Smooth muscle cell (in vitro differentiated cells): ENCODE measurements around the gene CLPX. TPM values are rescaled to one million over a fixed set of nuclear protein-coding genes. Genes with fewer than 3 reads are reported as not detected.

ENCODE experiments used
- DNase-seq: peaks from one replicate; lab custom pipeline; 2025; ENCODE audit not compliant: unreplicated experiment; lab: John Stamatoyannopoulos, UW
- H2AFZ ChIP-seq: fragments of 200-600 bp; sonication (generic); 2 replicates; pipeline ENCODE4 v1.6.0; 2016; ENCODE audit warnings: antibody characterized with exemption, low read depth, mild to moderate bottlenecking
- H3F3A ChIP-seq: fragments of 200-600 bp; sonication (generic); 2 replicates; pipeline ENCODE4 v1.6.0; 2017; ENCODE audit warnings: antibody characterized with exemption, low read depth
- H3K27ac ChIP-seq: fragments of 200-600 bp; sonication (generic); 2 replicates; pipeline ENCODE4 v1.5.1; 2016; ENCODE audit warnings: low read depth, mild to moderate bottlenecking
- H3K27me3 ChIP-seq: fragments of 200-600 bp; sonication (generic); 2 replicates; pipeline ENCODE4 v1.6.1; 2016; ENCODE audit warnings: low read depth, mild to moderate bottlenecking
- H3K36me3 ChIP-seq: fragments of 200-600 bp; sonication (generic); 2 replicates; pipeline ENCODE4 v1.5.1; 2016; ENCODE audit warnings: low read depth
- H3K4me1 ChIP-seq: fragments of 200-600 bp; sonication (generic); 2 replicates; pipeline ENCODE4 v1.5.1; 2016; ENCODE audit warnings: low read depth
- H3K4me2 ChIP-seq: fragments of 200-600 bp; sonication (generic); 2 replicates; pipeline ENCODE4 v1.6.0; 2016; ENCODE audit warnings: mild to moderate bottlenecking
- H3K4me3 ChIP-seq: fragments of 200-600 bp; sonication (generic); 2 replicates; pipeline ENCODE4 v1.5.1; 2016; ENCODE audit warnings: mild to moderate bottlenecking
- H3K79me2 ChIP-seq: fragments of 200-600 bp; sonication (generic); 2 replicates; pipeline ENCODE4 v1.6.0; 2016; ENCODE audit warnings: low read depth, mild to moderate bottlenecking
- H3K9ac ChIP-seq: fragments of 200-600 bp; sonication (generic); 2 replicates; pipeline ENCODE4 v1.6.0; 2016; ENCODE audit warnings: low read depth
- H3K9me3 ChIP-seq: fragments of 200-600 bp; sonication (generic); replicated peaks from 2 replicates; pipeline ENCODE4 v1.5.1; 2016; ENCODE audit warnings: low read depth
- H4K20me1 ChIP-seq: fragments of 200-600 bp; sonication (generic); 2 replicates; pipeline ENCODE4 v1.6.0; 2016; ENCODE audit warnings: low read depth
- WGBS: methylation state at CpG from one replicate; pipeline ENCODE4 v1.1.7; 2016; ENCODE audit warnings: low lambda C conversion rate; 5-methylcytosine and 5-hydroxymethylcytosine counted together
- polyA plus RNA-seq: library from polyadenylated mRNA; unstranded; fragments of >200 nt; fragmentation: Nextera tagmentation; extraction: Ambion mirVana; gene quantifications from 2 replicates; pipeline ENCODE4 v1.2.1, GENCODE V29; 2016
- total RNA-seq: library from RNA; depleted of rRNA; stranded (reverse); fragments of >200 nt; gene quantifications from 2 replicates; pipeline ENCODE4 v1.2.3, GENCODE V29; 2014
- TF ChIP-seq, protein P1 (sequence below): fragments of 200-600 bp; sonication (generic); IDR thresholded peaks from 2 replicates; pipeline ENCODE4 v1.5.1; 2017; ENCODE audit warnings: borderline replicate concordance, mild to moderate bottlenecking, antibody characterized with exemption; ENCODE audit not compliant: insufficient read depth, poor library complexity, severe bottlenecking

The CLPX gene
- total and polyA plus RNA-seq, 2 experiments from 2014 or later, result 21.8 to 34.8 TPM

DNA sequence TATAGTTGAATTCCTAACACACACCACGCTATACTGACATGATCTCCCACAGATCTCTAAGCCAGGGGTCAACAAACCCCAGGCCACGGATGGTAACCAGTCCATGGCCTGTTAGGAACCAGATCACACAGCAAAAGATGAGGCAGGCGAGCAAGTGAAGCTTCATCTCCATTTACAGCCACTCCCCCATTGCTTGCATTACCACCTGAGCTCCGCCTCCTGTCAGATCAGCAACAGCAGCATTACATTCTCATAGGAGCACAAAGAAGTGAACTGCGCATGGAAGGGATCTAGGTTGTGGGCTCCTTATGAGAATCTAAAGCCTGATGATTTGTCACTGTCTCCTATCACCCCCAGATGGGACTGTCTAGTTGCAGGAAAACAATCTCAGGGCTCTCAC, 54.2 kb downstream of the CLPX start:
- H3K4me1 ChIP-seq, result peaks cover 13% of the 10 kb centered on the region
- 85% methylated on average over 5 of the region's 5 CpGs for WGBS
- H3K4me3 ChIP-seq, result no peak overlapping the region
- DNase-seq, result no peak
- no peak overlapping the region for H2AFZ ChIP-seq
- H3K27me3 ChIP-seq, result no peaks in the 10 kb centered on the region
- H3F3A ChIP-seq, result no peaks in the 10 kb centered on the region
- no peak overlapping the region for H3K9ac ChIP-seq
- peaks cover 52% of the 10 kb centered on the region for H3K79me2 ChIP-seq
- no peaks in the 10 kb centered on the region for H3K9me3 ChIP-seq
- H4K20me1 ChIP-seq, result peaks cover 54% of the 10 kb centered on the region
- TF ChIP-seq, protein P1, sequence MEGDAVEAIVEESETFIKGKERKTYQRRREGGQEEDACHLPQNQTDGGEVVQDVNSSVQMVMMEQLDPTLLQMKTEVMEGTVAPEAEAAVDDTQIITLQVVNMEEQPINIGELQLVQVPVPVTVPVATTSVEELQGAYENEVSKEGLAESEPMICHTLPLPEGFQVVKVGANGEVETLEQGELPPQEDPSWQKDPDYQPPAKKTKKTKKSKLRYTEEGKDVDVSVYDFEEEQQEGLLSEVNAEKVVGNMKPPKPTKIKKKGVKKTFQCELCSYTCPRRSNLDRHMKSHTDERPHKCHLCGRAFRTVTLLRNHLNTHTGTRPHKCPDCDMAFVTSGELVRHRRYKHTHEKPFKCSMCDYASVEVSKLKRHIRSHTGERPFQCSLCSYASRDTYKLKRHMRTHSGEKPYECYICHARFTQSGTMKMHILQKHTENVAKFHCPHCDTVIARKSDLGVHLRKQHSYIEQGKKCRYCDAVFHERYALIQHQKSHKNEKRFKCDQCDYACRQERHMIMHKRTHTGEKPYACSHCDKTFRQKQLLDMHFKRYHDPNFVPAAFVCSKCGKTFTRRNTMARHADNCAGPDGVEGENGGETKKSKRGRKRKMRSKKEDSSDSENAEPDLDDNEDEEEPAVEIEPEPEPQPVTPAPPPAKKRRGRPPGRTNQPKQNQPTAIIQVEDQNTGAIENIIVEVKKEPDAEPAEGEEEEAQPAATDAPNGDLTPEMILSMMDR, result no peak
- H3K4me2 ChIP-seq, result no peak overlapping the region
- H3K27ac ChIP-seq, result no peak overlapping the region
- H3K36me3 ChIP-seq, result peaks cover 6% of the 10 kb centered on the region

GRCh38 chr15:65115542-65115941, 69.6 kb downstream of the CLPX start:
- no peak overlapping the region for H3K9ac ChIP-seq
- no peaks in the 10 kb centered on the region for H3K9me3 ChIP-seq
- H3K36me3 ChIP-seq, result peaks cover 28% of the 10 kb centered on the region
- peaks cover 24% of the 10 kb centered on the region for H3F3A ChIP-seq
- H3K4me1 ChIP-seq, result no peaks in the 10 kb centered on the region
- no peak overlapping the region for H3K27ac ChIP-seq
- TF ChIP-seq, protein P1, result no peak
- DNase-seq, result no peak
- no peaks in the 10 kb centered on the region for H3K79me2 ChIP-seq
- no peaks in the 10 kb centered on the region for H3K27me3 ChIP-seq
- H3K4me3 ChIP-seq, result no peak overlapping the region
- H4K20me1 ChIP-seq, result peaks cover 19% of the 10 kb centered on the region
- WGBS, result 88% methylated on average over 5 of the region's 5 CpGs
- no peak overlapping the region for H2AFZ ChIP-seq
- H3K4me2 ChIP-seq, result no peak overlapping the region

GRCh38 chr15:65115086-65115485, 70.1 kb downstream of the CLPX start, which contains the start of gene UBAP1L:
TSS of gene UBAP1L (minus strand) at chr15:65115200. CDS start at chr15:65106215, 8,985 bp downstream.
- Histone ChIP-seq H3K4me3 (no peak within 1 kb of the TSS), H3K36me3 (peaks cover 28% of the 10 kb centered on the region), H3K9ac (no peak within 1 kb of the TSS), H2AFZ (no peak within 1 kb of the TSS), H3K79me2 (no peaks in the 10 kb centered on the region), H3K9me3 (no peaks in the 10 kb centered on the region), H4K20me1 (peaks cover 14% of the 10 kb centered on the region), H3K27ac (no peak within 1 kb of the TSS), H3K4me1 (no peaks in the 10 kb centered on the region), H3F3A (peaks cover 24% of the 10 kb centered on the region), H3K27me3 (no peaks in the 10 kb centered on the region), H3K4me2 (no peak within 1 kb of the TSS)
- WGBS, result 91% methylated on average over 2 of the region's 2 CpGs
- no peak for DNase-seq
- TF ChIP-seq, protein P1, result no peak

DNA sequence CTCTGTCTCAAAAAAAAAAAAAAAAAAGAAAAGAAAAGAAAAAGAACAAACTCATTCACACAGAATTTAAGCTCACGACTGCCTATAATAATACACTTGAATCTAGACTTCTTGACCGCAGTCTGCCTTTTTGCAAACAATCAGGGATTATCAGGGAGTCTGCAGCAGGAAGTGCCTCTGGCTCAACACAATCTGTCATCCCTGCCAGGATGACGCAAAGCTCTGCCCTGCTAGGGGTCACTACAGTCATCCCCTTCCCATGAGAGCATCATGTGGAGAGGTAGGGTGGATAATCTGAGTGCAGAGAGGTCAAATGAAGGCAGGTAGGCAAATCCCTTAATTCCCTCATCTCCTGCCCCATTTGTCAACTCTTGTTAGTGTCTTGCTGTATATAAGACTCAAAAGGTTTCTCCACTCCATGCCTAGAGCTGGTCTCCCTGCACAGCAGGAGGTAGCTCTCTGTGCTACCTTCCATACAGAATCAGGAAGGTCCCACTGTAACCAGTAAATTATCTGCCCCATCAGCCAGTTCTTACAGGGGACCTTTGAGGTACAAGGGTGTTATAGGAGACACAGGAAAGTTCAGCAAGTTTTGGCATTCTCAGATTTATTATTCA, 74.4 kb downstream of the CLPX start:
- Histone ChIP-seq H3K9ac (no peak overlapping the region), H3K4me3 (no peak overlapping the region), H3K27me3 (no peaks in the 10 kb centered on the region), H3K27ac (peak overlapping the region; percentile 41), H3K4me2 (no peak overlapping the region), H3K36me3 (peaks cover 14% of the 10 kb centered on the region), H3K9me3 (no peaks in the 10 kb centered on the region), H3K79me2 (no peaks in the 10 kb centered on the region), H3F3A (peaks cover 10% of the 10 kb centered on the region), H4K20me1 (peaks cover 5% of the 10 kb centered on the region), H3K4me1 (no peaks in the 10 kb centered on the region), H2AFZ (no peak overlapping the region)
- 28% methylated on average over 3 of the region's 3 CpGs for WGBS
- TF ChIP-seq, protein P1, result no peak
- no peak for DNase-seq
